ENCODE measurements around the gene SCNN1B.

SCNN1B gene

GRCh38 chr16:23410176-23410575 lies 108.1 kb downstream of the SCNN1B start:
- FAIRE-seq: no peak

GRCh38 chr16:23414731-23415130 lies 112.6 kb downstream of the SCNN1B start:
- FAIRE-seq: no peak

- no peak for FAIRE-seq
Observed at GRCh38 chr16:23416816-23417215, 114.7 kb downstream of the SCNN1B start.

GRCh38 chr16:23420011-23420410 lies 117.9 kb downstream of the SCNN1B start:
- FAIRE-seq: no peak

- no peak for FAIRE-seq
Observed at GRCh38 chr16:23423496-23424049, 121.5 kb downstream of the SCNN1B start.

- FAIRE-seq: no peak
Observed at GRCh38 chr16:23424292-23424958, 122.3 kb downstream of the SCNN1B start.

- FAIRE-seq: no peak
Observed at GRCh38 chr16:23428351-23428750, 126.2 kb downstream of the SCNN1B start.
